WTC11 (cell line): ENCODE results near the gene NOL12. TPM values are rescaled to one million over a fixed set of nuclear protein-coding genes. Genes with fewer than 3 reads are reported as not detected.

Experiments used
- ATAC-seq: fragments of 200-7000 bp; cut with Tn5 transposase; 2 replicates; pipeline ENCODE4 v1.10.0; 2021; ENCODE audit warnings: mild to moderate bottlenecking, moderate library complexity
- CTCF ChIA-PET: fragments of 300-600 bp; sonication (Branson Sonifier 250); formaldehyde crosslinking; loops from one replicate; lab custom pipeline; 2021; ENCODE audit warnings: antibody characterized with exemption; lab: Charles Lee
- POLR2A ChIA-PET: fragments of 350-600 bp; sonication (Branson Sonifier 250); formaldehyde crosslinking; loops from one replicate; lab custom pipeline; 2021; ENCODE audit warnings: antibody characterized with exemption; lab: Charles Lee
- DNase-seq: peaks from one replicate; pipeline ENCODE4 v3.0.0; 2021; ENCODE audit warnings: low spot score
- H3K27ac Mint-ChIP-seq: 2 replicates; pipeline ENCODE4 v1.8.0; 2021; ENCODE audit warnings: mixed read lengths
- H3K27me3 Mint-ChIP-seq: 2 replicates; pipeline ENCODE4 v1.8.0; 2021; ENCODE audit warnings: low read depth, mild to moderate bottlenecking, moderate library complexity, mixed read lengths
- H3K36me3 Mint-ChIP-seq: 2 replicates; pipeline ENCODE4 v1.8.0; 2021; ENCODE audit warnings: mixed read lengths
- H3K4me1 Mint-ChIP-seq: 2 replicates; pipeline ENCODE4 v1.8.0; 2022; ENCODE audit warnings: mixed read lengths
- H3K4me3 Mint-ChIP-seq: 2 replicates; pipeline ENCODE4 v1.8.0; 2021; ENCODE audit warnings: mild to moderate bottlenecking, moderate library complexity, mixed read lengths
- H3K9me3 Mint-ChIP-seq: 2 replicates; pipeline ENCODE4 v1.8.0; 2021; ENCODE audit warnings: mixed read lengths
- CBFB ChIP-seq: sonication (generic); formaldehyde crosslinking; IDR thresholded peaks from 2 replicates; pipeline ENCODE4 v1.8.1; 2022; ENCODE audit warnings: mild to moderate bottlenecking, low read depth, missing genetic modification reagents
- ESRRA ChIP-seq: sonication (generic); formaldehyde crosslinking; IDR thresholded peaks from 2 replicates; pipeline ENCODE4 v1.8.1; 2022; ENCODE audit warnings: mild to moderate bottlenecking, missing genetic modification reagents, borderline replicate concordance
- FOXP1 ChIP-seq: sonication (generic); formaldehyde crosslinking; IDR thresholded peaks from 2 replicates; pipeline ENCODE4 v1.8.0; 2022; ENCODE audit warnings: missing genetic modification reagents, mild to moderate bottlenecking, moderate library complexity, borderline replicate concordance
- GRHL2 ChIP-seq: fragments of 250-450 bp; sonication (Bioruptor Pico); IDR thresholded peaks from 2 replicates; pipeline ENCODE4 v1.8.0; 2022; ENCODE audit warnings: mild to moderate bottlenecking, moderate library complexity; ENCODE audit not compliant: insufficient replicate concordance, severe bottlenecking
- GTF2I ChIP-seq: fragments of 250-450 bp; sonication (Bioruptor Pico); conservative IDR thresholded peaks from 2 replicates; pipeline ENCODE4 v1.4.0; 2021; ENCODE audit warnings: mild to moderate bottlenecking
- HMGA2 ChIP-seq: fragments of 250-450 bp; sonication (Bioruptor Pico); IDR thresholded peaks from 2 replicates; pipeline ENCODE4 v1.4.0; 2021; ENCODE audit warnings: mild to moderate bottlenecking, moderate library complexity
- JAZF1 ChIP-seq: fragments of 250-450 bp; sonication (Bioruptor Pico); IDR thresholded peaks from 2 replicates; pipeline ENCODE4 v1.9.0; 2021; ENCODE audit warnings: moderate library complexity, mild to moderate bottlenecking, inconsistent platforms
- MXD4 ChIP-seq: fragments of 250-450 bp; sonication (Bioruptor Pico); IDR thresholded peaks from 2 replicates; pipeline ENCODE4 v1.8.0; 2021; ENCODE audit warnings: mild to moderate bottlenecking, moderate library complexity, borderline replicate concordance
- MYBL2 ChIP-seq: sonication (generic); formaldehyde crosslinking; IDR thresholded peaks from 2 replicates; pipeline ENCODE4 v1.8.1; 2023; ENCODE audit warnings: mild to moderate bottlenecking, moderate library complexity, missing genetic modification reagents
- NFE2L1 ChIP-seq: sonication (generic); formaldehyde crosslinking; IDR thresholded peaks from 2 replicates; pipeline ENCODE4 v1.8.1; 2023; ENCODE audit warnings: missing genetic modification reagents
- NR1H2 ChIP-seq: sonication (generic); formaldehyde crosslinking; IDR thresholded peaks from 2 replicates; pipeline ENCODE4 v1.9.0; 2021; ENCODE audit warnings: mild to moderate bottlenecking, moderate library complexity, missing genetic modification reagents
- OVOL2 ChIP-seq: fragments of 250-450 bp; sonication (Bioruptor Pico); IDR thresholded peaks from 2 replicates; pipeline ENCODE4 v1.9.0; 2021; ENCODE audit warnings: mild to moderate bottlenecking, borderline replicate concordance
- SMAD4 ChIP-seq: sonication (generic); formaldehyde crosslinking; IDR thresholded peaks from 2 replicates; pipeline ENCODE4 v1.8.0; 2022; ENCODE audit warnings: mild to moderate bottlenecking, missing genetic modification reagents
- SOX15 ChIP-seq: fragments of 250-450 bp; sonication (Bioruptor Pico); IDR thresholded peaks from 2 replicates; pipeline ENCODE4 v1.9.0; 2021; ENCODE audit warnings: mild to moderate bottlenecking
- TCF7 ChIP-seq: sonication (generic); formaldehyde crosslinking; IDR thresholded peaks from 2 replicates; pipeline ENCODE4 v1.8.0; 2022; ENCODE audit warnings: mild to moderate bottlenecking, low read depth, missing genetic modification reagents, moderate library complexity
- TP53 ChIP-seq: sonication (generic); formaldehyde crosslinking; IDR thresholded peaks from 2 replicates; pipeline ENCODE4 v1.8.1; 2023; ENCODE audit warnings: mild to moderate bottlenecking, missing genetic modification reagents
- ZBTB21 ChIP-seq: sonication (generic); formaldehyde crosslinking; IDR thresholded peaks from 2 replicates; pipeline ENCODE4 v1.8.1; 2023; ENCODE audit warnings: mild to moderate bottlenecking, missing genetic modification reagents, borderline replicate concordance
- ZNF219 ChIP-seq: sonication (generic); formaldehyde crosslinking; IDR thresholded peaks from 2 replicates; pipeline ENCODE4 v1.8.0; 2023; ENCODE audit warnings: missing genetic modification reagents, mild to moderate bottlenecking, borderline replicate concordance
- ZNF263 ChIP-seq: sonication (generic); formaldehyde crosslinking; IDR thresholded peaks from 2 replicates; pipeline ENCODE4 v1.8.1; 2022; ENCODE audit warnings: low read depth, mild to moderate bottlenecking, moderate library complexity, missing genetic modification reagents
- ZNF396 ChIP-seq: fragments of 250-450 bp; sonication (Bioruptor Pico); IDR thresholded peaks from 2 replicates; pipeline ENCODE4 v1.8.0; 2021; ENCODE audit warnings: mild to moderate bottlenecking, moderate library complexity, borderline replicate concordance
- ZNF423 ChIP-seq: fragments of 250-450 bp; sonication (Bioruptor Pico); IDR thresholded peaks from 2 replicates; pipeline ENCODE4 v2.1.2; 2022; ENCODE audit warnings: mild to moderate bottlenecking, moderate library complexity
- total RNA-seq: library from RNA; stranded (reverse); gene quantifications from 3 replicates; pipeline ENCODE4 v1.2.3, GENCODE V29; 2021
- TF ChIP-seq, protein P1 (sequence below): sonication (generic); formaldehyde crosslinking; IDR thresholded peaks from 2 replicates; pipeline ENCODE4 v1.8.0; 2022; ENCODE audit warnings: mild to moderate bottlenecking, missing genetic modification reagents
- TF ChIP-seq, protein P2 (sequence below): sonication (generic); formaldehyde crosslinking; IDR thresholded peaks from 2 replicates; pipeline ENCODE4 v1.8.1; 2022; ENCODE audit warnings: low read depth, missing genetic modification reagents, borderline replicate concordance
- TF ChIP-seq, protein P3 (sequence below): sonication (generic); formaldehyde crosslinking; IDR thresholded peaks from 2 replicates; pipeline ENCODE4 v1.8.1; 2023; ENCODE audit warnings: mild to moderate bottlenecking, missing genetic modification reagents
- TF ChIP-seq, protein P4 (sequence below): sonication (generic); formaldehyde crosslinking; IDR thresholded peaks from 2 replicates; pipeline ENCODE4 v1.8.1; 2023; ENCODE audit warnings: mild to moderate bottlenecking, missing genetic modification reagents, moderate library complexity
- TF ChIP-seq, protein P5 (sequence below): sonication (generic); formaldehyde crosslinking; IDR thresholded peaks from 2 replicates; pipeline ENCODE4 v1.8.0; 2023; ENCODE audit warnings: missing genetic modification reagents
- TF ChIP-seq, protein P6 (sequence below): sonication (generic); formaldehyde crosslinking; IDR thresholded peaks from 2 replicates; pipeline ENCODE4 v1.8.1; 2023; ENCODE audit warnings: mild to moderate bottlenecking, missing genetic modification reagents, moderate library complexity
- TF ChIP-seq, protein P7 (sequence below): sonication (generic); formaldehyde crosslinking; IDR thresholded peaks from 2 replicates; pipeline ENCODE4 v1.8.1; 2023; ENCODE audit warnings: mild to moderate bottlenecking, missing genetic modification reagents, borderline replicate concordance

The NOL12 gene
- total RNA-seq, 1 experiment from 2014 or later, result 24.9 TPM

DNA sequence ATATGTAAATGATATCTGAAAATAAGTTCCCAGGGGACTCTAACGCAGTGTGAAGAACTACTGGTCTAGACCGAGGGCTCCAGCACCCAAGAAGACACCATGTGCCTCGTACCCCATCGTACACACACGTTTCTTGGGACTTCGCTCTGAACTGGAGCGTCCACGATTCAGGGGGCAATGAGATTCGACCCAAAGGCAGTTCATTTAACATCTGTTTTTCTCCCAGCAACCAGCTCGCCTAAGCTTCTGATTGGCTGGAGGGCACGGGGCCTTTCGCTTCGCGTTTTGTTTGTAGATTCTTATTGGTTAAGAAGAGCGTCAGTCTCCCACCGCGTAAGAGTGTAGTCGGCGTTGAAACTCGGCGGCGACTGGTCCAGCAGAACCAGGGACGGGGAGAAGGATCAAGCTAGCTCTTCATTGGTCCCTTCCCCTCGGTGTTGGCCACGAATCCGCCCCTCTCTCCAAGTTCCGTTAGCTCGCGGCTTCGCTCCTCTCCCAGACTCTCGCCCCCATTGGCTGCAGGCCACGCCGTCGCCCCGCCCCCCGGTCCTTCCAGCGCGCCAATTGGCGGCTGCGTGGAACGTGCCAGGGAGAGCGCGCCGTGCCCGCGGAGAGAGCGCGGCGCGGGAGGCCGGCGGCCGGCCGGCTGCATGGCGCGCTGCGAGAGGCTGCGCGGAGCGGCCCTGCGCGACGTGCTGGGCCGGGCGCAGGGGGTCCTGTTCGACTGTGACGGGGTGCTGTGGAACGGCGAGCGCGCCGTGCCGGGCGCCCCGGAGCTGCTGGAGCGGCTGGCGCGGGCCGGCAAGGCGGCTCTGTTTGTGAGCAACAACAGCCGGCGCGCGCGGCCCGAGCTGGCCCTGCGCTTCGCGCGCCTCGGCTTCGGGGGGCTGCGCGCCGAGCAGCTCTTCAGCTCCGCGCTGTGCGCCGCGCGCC lies 27.7 kb upstream of the NOL12 start, which contains the start of gene PDXP:
Gene PDXP, plus strand, starts transcription at position 591 of the 933 bp plus-strand sequence. Its CDS starts 60 bp downstream, at position 651.
- ATAC-seq, result peak; percentile 96
- DNase-seq, result peak; percentile 98
- H3K27ac Mint-ChIP-seq, result peak within 1 kb of the TSS; percentile 97
- POLR2A ChIA-PET, result interaction anchor here (0.5 to 1.9 kb wide), 11 partner anchors 9 to 82 kb away, joined by 3 to 8 read pairs (median 5); partner anchors contain the start of genes GGA1 and NOL12
- CTCF ChIA-PET, result interaction anchor here (0.6 to 12.1 kb wide), 23 partner anchors 9 to 159 kb away, joined by 3 to 161 read pairs (median 7); partner anchors contain the start of genes GCAT, GGA1, NOL12 and SH3BP1
- peaks cover 6% of the 10 kb centered on the region for H3K36me3 Mint-ChIP-seq
- H3K4me3 Mint-ChIP-seq, result peak within 1 kb of the TSS; percentile 82
- H3K27me3 Mint-ChIP-seq, result no peaks in the 10 kb centered on the region
- H3K4me1 Mint-ChIP-seq, result peaks cover 29% of the 10 kb centered on the region
- H3K9me3 Mint-ChIP-seq, result no peaks in the 10 kb centered on the region
- TF ChIP-seq, protein P1, sequence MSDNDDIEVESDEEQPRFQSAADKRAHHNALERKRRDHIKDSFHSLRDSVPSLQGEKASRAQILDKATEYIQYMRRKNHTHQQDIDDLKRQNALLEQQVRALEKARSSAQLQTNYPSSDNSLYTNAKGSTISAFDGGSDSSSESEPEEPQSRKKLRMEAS, result peak; percentile 81; the same call in 1 of the 2 replicates
- no peak for TF ChIP-seq ZNF423 (CRISPR knock-in tag)
- TF ChIP-seq SMAD4 (CRISPR knock-in tag), result no peak
- TF ChIP-seq CBFB, result no peak
- TF ChIP-seq MXD4, result no peak
- no peak for TF ChIP-seq NFE2L1 (CRISPR knock-in tag)
- TF ChIP-seq FOXP1, result peak; percentile 77
- no peak for TF ChIP-seq JAZF1
- no peak for TF ChIP-seq OVOL2 (CRISPR knock-in tag)
- TF ChIP-seq MYBL2 (CRISPR knock-in tag), result peak; percentile 53; the same call in 1 of the 2 replicates
- TF ChIP-seq, protein P2, sequence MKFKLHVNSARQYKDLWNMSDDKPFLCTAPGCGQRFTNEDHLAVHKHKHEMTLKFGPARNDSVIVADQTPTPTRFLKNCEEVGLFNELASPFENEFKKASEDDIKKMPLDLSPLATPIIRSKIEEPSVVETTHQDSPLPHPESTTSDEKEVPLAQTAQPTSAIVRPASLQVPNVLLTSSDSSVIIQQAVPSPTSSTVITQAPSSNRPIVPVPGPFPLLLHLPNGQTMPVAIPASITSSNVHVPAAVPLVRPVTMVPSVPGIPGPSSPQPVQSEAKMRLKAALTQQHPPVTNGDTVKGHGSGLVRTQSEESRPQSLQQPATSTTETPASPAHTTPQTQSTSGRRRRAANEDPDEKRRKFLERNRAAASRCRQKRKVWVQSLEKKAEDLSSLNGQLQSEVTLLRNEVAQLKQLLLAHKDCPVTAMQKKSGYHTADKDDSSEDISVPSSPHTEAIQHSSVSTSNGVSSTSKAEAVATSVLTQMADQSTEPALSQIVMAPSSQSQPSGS, result no peak
- TF ChIP-seq, protein P3, sequence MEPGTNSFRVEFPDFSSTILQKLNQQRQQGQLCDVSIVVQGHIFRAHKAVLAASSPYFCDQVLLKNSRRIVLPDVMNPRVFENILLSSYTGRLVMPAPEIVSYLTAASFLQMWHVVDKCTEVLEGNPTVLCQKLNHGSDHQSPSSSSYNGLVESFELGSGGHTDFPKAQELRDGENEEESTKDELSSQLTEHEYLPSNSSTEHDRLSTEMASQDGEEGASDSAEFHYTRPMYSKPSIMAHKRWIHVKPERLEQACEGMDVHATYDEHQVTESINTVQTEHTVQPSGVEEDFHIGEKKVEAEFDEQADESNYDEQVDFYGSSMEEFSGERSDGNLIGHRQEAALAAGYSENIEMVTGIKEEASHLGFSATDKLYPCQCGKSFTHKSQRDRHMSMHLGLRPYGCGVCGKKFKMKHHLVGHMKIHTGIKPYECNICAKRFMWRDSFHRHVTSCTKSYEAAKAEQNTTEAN (CRISPR knock-in tag), result no peak
- TF ChIP-seq ZBTB21 (CRISPR knock-in tag), result no peak
- TF ChIP-seq, protein P4, sequence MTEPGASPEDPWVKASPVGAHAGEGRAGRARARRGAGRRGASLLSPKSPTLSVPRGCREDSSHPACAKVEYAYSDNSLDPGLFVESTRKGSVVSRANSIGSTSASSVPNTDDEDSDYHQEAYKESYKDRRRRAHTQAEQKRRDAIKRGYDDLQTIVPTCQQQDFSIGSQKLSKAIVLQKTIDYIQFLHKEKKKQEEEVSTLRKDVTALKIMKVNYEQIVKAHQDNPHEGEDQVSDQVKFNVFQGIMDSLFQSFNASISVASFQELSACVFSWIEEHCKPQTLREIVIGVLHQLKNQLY (CRISPR knock-in tag), result no peak
- no peak for TF ChIP-seq TP53 (CRISPR knock-in tag)
- TF ChIP-seq HMGA2, result no peak
- no peak for TF ChIP-seq GRHL2
- TF ChIP-seq SOX15 (CRISPR knock-in tag), result no peak
- TF ChIP-seq NR1H2, result no peak
- no peak for TF ChIP-seq ESRRA
- TF ChIP-seq ZNF263 (CRISPR knock-in tag), result no peak
- no peak for TF ChIP-seq ZNF396
- TF ChIP-seq GTF2I (CRISPR knock-in tag), result no peak
- TF ChIP-seq, protein P5, sequence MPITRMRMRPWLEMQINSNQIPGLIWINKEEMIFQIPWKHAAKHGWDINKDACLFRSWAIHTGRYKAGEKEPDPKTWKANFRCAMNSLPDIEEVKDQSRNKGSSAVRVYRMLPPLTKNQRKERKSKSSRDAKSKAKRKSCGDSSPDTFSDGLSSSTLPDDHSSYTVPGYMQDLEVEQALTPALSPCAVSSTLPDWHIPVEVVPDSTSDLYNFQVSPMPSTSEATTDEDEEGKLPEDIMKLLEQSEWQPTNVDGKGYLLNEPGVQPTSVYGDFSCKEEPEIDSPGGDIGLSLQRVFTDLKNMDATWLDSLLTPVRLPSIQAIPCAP (CRISPR knock-in tag), result no peak
- TF ChIP-seq, protein P6, sequence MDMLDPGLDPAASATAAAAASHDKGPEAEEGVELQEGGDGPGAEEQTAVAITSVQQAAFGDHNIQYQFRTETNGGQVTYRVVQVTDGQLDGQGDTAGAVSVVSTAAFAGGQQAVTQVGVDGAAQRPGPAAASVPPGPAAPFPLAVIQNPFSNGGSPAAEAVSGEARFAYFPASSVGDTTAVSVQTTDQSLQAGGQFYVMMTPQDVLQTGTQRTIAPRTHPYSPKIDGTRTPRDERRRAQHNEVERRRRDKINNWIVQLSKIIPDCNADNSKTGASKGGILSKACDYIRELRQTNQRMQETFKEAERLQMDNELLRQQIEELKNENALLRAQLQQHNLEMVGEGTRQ (CRISPR knock-in tag), result peak; percentile 60; the same call in 1 of the 2 replicates
- TF ChIP-seq, protein P7, sequence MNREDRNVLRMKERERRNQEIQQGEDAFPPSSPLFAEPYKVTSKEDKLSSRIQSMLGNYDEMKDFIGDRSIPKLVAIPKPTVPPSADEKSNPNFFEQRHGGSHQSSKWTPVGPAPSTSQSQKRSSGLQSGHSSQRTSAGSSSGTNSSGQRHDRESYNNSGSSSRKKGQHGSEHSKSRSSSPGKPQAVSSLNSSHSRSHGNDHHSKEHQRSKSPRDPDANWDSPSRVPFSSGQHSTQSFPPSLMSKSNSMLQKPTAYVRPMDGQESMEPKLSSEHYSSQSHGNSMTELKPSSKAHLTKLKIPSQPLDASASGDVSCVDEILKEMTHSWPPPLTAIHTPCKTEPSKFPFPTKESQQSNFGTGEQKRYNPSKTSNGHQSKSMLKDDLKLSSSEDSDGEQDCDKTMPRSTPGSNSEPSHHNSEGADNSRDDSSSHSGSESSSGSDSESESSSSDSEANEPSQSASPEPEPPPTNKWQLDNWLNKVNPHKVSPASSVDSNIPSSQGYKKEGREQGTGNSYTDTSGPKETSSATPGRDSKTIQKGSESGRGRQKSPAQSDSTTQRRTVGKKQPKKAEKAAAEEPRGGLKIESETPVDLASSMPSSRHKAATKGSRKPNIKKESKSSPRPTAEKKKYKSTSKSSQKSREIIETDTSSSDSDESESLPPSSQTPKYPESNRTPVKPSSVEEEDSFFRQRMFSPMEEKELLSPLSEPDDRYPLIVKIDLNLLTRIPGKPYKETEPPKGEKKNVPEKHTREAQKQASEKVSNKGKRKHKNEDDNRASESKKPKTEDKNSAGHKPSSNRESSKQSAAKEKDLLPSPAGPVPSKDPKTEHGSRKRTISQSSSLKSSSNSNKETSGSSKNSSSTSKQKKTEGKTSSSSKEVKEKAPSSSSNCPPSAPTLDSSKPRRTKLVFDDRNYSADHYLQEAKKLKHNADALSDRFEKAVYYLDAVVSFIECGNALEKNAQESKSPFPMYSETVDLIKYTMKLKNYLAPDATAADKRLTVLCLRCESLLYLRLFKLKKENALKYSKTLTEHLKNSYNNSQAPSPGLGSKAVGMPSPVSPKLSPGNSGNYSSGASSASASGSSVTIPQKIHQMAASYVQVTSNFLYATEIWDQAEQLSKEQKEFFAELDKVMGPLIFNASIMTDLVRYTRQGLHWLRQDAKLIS (CRISPR knock-in tag), result no peak
- TF ChIP-seq ZNF219 (CRISPR knock-in tag), result no peak
- TF ChIP-seq TCF7 (CRISPR knock-in tag), result no peak
